ENCODE measurements around the gene ZCCHC13. TPM values are rescaled to one million over a fixed set of nuclear protein-coding genes. Genes with fewer than 3 reads are reported as not detected.

ZCCHC13 gene
- total and polyA plus RNA-seq, 4 donors: not detected

Small RNA genes within 50 kb of the gene (small RNA-seq; reads per million reads assigned to genes)
- gene AC004386.2 (not detected), gene MIR374A (21.3 reads per million, percentile 96 among the genes with 10 or more reads in this experiment), gene MIR545 (0.49 reads per million, percentile 55 among the genes with 10 or more reads in this experiment), gene RF02119 (not detected), gene RF02120 (not detected), gene RF02121 (not detected), gene RF02122 (not detected), gene RF02123 (not detected)

Other genes starting within 250 kb of the ZCCHC13 start
- gene SLC16A2, start 117.3 kb downstream of the ZCCHC13 start, total RNA-seq: 10 to 100 TPM; 10.0 to 24.1 TPM
- gene SLC16A2, start 117.3 kb downstream of the ZCCHC13 start, polyA plus RNA-seq: 10 to 100 TPM; 19.7 to 32.7 TPM